Hepatocyte (in vitro differentiated cells): ENCODE data around the gene APOA1. TPM values are rescaled to one million over a fixed set of nuclear protein-coding genes. Genes with fewer than 3 reads are reported as not detected.

Experiments used
- DNase-seq: peaks from one replicate; pipeline ENCODE4 v3.0.0-alpha.2; 2016; ENCODE audit warnings: low spot score
- H2AFZ ChIP-seq: fragments of 200-600 bp; sonication (generic); 2 replicates; pipeline ENCODE4 v1.6.0; 2016; ENCODE audit warnings: antibody characterized with exemption, mild to moderate bottlenecking
- H3K27ac ChIP-seq: fragments of 200-600 bp; sonication (generic); 2 replicates; pipeline ENCODE4 v1.5.1; 2016; ENCODE audit warnings: mild to moderate bottlenecking
- H3K27me3 ChIP-seq: fragments of 200-600 bp; sonication (generic); 2 replicates; pipeline ENCODE4 v1.6.1; 2016
- H3K36me3 ChIP-seq: fragments of 200-600 bp; sonication (generic); replicated peaks from 2 replicates; pipeline ENCODE4 v1.5.1; 2016; ENCODE audit warnings: low read depth; ENCODE audit not compliant: insufficient read depth
- H3K4me1 ChIP-seq: fragments of 200-600 bp; sonication (generic); 2 replicates; pipeline ENCODE4 v1.5.1; 2016; ENCODE audit warnings: mild to moderate bottlenecking, moderate library complexity; ENCODE audit not compliant: insufficient read depth
- H3K4me2 ChIP-seq: fragments of 200-600 bp; sonication (generic); 2 replicates; pipeline ENCODE4 v1.6.0; 2016
- H3K4me3 ChIP-seq: fragments of 200-600 bp; sonication (generic); 2 replicates; pipeline ENCODE4 v1.5.1; 2016; ENCODE audit warnings: mild to moderate bottlenecking
- H3K79me2 ChIP-seq: fragments of 200-600 bp; sonication (generic); 2 replicates; pipeline ENCODE4 v1.6.0; 2017; ENCODE audit warnings: mild to moderate bottlenecking
- H3K9me2 ChIP-seq: fragments of 200-600 bp; sonication (generic); replicated peaks from 2 replicates; pipeline ENCODE4 v1.6.0; 2017; ENCODE audit warnings: mild to moderate bottlenecking; ENCODE audit not compliant: insufficient read depth
- H3K9me3 ChIP-seq: fragments of 200-600 bp; sonication (generic); 2 replicates; pipeline ENCODE4 v1.5.1; 2016; ENCODE audit warnings: low read depth, mild to moderate bottlenecking
- H4K20me1 ChIP-seq: fragments of 200-600 bp; sonication (generic); 2 replicates; pipeline ENCODE4 v1.6.0; 2016; ENCODE audit warnings: mild to moderate bottlenecking; ENCODE audit not compliant: insufficient read depth, poor library complexity, severe bottlenecking
- EZH2 ChIP-seq: fragments of 200-600 bp; sonication (generic); IDR thresholded peaks from 2 replicates; pipeline ENCODE4 v1.6.1; 2016; ENCODE audit warnings: antibody characterized with exemption, mild to moderate bottlenecking, borderline replicate concordance
- EZH2phosphoT487 ChIP-seq: fragments of 200-600 bp; sonication (generic); IDR thresholded peaks from one replicate; pipeline ENCODE4 v1.6.1; 2018; ENCODE audit warnings: antibody characterized with exemption, mild to moderate bottlenecking, low read depth, moderate library complexity; ENCODE audit not compliant: unreplicated experiment, severe bottlenecking
- WGBS: methylation state at CpG from one replicate; pipeline ENCODE4 v1.1.6; 2016; ENCODE audit warnings: low lambda C conversion rate; ENCODE audit errors: missing lambda C conversion rate; 5-methylcytosine and 5-hydroxymethylcytosine counted together
- polyA plus RNA-seq: library from polyadenylated mRNA; unstranded; fragments of >200 nt; fragmentation: Nextera tagmentation; extraction: Ambion mirVana; gene quantifications from 2 replicates; pipeline ENCODE4 v1.2.1, GENCODE V29; 2016
- total RNA-seq: library from RNA; depleted of rRNA; stranded (reverse); fragments of >200 nt; gene quantifications from 2 replicates; pipeline ENCODE4 v1.2.3, GENCODE V29; 2014
- TF ChIP-seq, protein P1 (sequence below): fragments of 200-600 bp; sonication (generic); IDR thresholded peaks from 2 replicates; pipeline ENCODE4 v1.5.1; 2016; ENCODE audit warnings: antibody characterized with exemption, mild to moderate bottlenecking; ENCODE audit not compliant: poor library complexity

The APOA1 gene
- total and polyA plus RNA-seq, 2 experiments from 2014 or later, result 4,253 to 7,624 TPM

DNA sequence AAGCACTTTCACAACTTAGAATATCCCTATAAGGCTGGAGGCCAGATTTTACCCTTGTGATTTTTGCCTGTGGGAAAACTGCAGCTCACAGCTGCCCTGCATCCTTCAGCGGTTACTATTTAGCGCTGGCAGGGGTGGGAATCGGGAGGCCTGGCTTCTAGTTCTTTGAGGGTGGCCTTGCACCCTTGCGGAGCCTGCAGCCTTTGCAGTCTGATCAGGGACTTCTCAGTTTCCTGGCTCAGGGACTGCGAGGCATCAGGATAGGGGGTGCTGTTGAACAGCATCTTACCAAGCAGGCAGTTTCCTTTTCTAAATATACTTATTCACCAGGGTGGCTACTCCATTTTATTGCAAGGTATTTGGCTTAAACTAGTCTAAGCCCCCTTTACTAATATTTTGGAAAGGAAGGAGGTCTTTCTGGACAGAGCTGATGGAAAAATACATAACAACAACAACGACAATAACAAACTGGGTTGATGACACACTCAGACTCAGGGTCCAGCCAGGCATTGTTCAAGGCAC is 2.9 kb upstream of the APOA1 start:
- Histone ChIP-seq H3K4me1 (peaks cover 32% of the 10 kb centered on the region), H3K27me3 (no peaks in the 10 kb centered on the region), H3K27ac (no peak overlapping the region), H2AFZ (no peak overlapping the region), H3K9me3 (no peaks in the 10 kb centered on the region), H3K4me3 (no peak overlapping the region), H3K79me2 (peaks cover 3% of the 10 kb centered on the region), H3K4me2 (no peak overlapping the region), H4K20me1 (no peaks in the 10 kb centered on the region), H3K9me2 (no peaks in the 10 kb centered on the region), H3K36me3 (no peaks in the 10 kb centered on the region)
- WGBS, result 70% methylated on average over 6 of the region's 6 CpGs
- TF ChIP-seq EZH2, result no peak
- TF ChIP-seq, protein P1, sequence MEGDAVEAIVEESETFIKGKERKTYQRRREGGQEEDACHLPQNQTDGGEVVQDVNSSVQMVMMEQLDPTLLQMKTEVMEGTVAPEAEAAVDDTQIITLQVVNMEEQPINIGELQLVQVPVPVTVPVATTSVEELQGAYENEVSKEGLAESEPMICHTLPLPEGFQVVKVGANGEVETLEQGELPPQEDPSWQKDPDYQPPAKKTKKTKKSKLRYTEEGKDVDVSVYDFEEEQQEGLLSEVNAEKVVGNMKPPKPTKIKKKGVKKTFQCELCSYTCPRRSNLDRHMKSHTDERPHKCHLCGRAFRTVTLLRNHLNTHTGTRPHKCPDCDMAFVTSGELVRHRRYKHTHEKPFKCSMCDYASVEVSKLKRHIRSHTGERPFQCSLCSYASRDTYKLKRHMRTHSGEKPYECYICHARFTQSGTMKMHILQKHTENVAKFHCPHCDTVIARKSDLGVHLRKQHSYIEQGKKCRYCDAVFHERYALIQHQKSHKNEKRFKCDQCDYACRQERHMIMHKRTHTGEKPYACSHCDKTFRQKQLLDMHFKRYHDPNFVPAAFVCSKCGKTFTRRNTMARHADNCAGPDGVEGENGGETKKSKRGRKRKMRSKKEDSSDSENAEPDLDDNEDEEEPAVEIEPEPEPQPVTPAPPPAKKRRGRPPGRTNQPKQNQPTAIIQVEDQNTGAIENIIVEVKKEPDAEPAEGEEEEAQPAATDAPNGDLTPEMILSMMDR, result peak; percentile 2
- no peak for DNase-seq

DNA sequence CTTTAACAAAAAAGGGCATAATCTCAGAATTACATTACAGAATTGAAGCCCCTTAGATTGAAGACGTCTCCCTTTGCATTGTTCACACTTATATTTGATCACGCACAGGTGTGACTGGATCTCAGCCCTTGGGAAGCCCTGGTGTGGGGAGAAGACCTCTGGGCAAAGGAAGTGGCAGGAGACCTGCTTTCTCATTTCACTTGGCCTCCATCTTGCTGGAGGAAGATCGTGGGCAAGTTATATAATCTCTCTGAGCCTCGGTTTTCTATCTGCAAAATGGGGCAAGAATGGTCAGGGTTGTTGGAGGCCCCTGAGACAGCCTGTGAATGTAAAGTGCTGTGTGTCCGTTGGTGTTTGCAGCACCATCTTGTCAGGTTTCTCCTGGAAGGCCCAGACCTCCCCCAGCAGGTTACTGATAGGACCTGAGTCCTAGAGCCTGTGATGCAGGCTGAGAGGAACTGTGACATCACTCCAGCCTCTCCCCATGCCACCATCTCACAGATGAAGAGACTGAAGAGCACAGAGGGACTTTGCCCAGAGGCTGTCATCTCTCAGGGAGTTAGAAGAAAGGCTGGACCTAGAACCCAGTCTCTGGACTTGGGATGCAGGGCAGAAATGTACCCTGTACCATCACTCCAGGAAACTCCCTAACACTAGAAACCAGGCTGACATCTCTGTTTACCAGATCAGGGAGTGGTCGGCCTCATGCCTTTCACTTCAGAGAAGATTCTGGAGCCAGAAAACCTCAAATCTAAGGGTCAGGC is 1.1 kb upstream of the APOA1 start:
- Histone ChIP-seq H3K27me3 (no peaks in the 10 kb centered on the region), H4K20me1 (no peaks in the 10 kb centered on the region)
- WGBS, result 87% methylated on average over 6 of the region's 6 CpGs

DNA sequence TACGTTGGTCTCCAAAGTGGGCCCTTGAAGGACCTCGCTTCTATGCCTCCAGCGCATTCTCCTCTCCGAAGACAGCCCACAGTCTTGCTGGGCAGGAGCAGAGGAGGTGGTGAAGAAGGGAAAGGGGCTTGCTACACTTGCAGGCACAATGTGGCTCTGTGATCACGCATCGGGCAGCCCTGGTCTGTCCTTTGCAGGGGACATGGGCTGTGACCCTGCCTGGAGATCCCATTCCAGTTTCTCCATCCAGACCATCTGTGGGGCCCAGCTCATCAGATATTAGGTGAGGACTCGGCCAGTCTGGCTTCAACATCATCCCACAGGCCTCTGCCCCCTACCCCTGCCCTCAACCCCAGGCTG is 810 bp downstream of the APOA1 start:
- no peaks in the 10 kb centered on the region for H3K36me3 ChIP-seq
- H3K4me3 ChIP-seq, result no peak overlapping the region
- no peak for DNase-seq
- peaks cover 39% of the 10 kb centered on the region for H3K4me1 ChIP-seq
- WGBS, result 86% methylated on average over 7 of the region's 7 CpGs
- H3K27me3 ChIP-seq, result no peaks in the 10 kb centered on the region
- TF ChIP-seq EZH2phosphoT487 (no peak), EZH2 (no peak)
- TF ChIP-seq, protein P1, result no peak
- peak overlapping the region; percentile 88 for H3K27ac ChIP-seq
- no peaks in the 10 kb centered on the region for H3K9me3 ChIP-seq
- H2AFZ ChIP-seq, result no peak overlapping the region
- no peaks in the 10 kb centered on the region for H3K9me2 ChIP-seq
- H3K79me2 ChIP-seq, result peaks cover 5% of the 10 kb centered on the region
- peak overlapping the region; percentile 83 for H3K4me2 ChIP-seq
- no peaks in the 10 kb centered on the region for H4K20me1 ChIP-seq

More for the DNA sequence above, 1.1 kb upstream of the APOA1 start:
- Histone ChIP-seq H3K36me3 (no peaks in the 10 kb centered on the region), H3K79me2 (peaks cover 5% of the 10 kb centered on the region), H3K9me2 (no peaks in the 10 kb centered on the region), H3K9me3 (no peaks in the 10 kb centered on the region), H3K4me2 (no peak overlapping the region), H3K4me1 (peaks cover 35% of the 10 kb centered on the region), H3K27ac (peak overlapping the region; percentile 88), H2AFZ (no peak overlapping the region), H3K4me3 (no peak overlapping the region)
- no peak for TF ChIP-seq EZH2
- TF ChIP-seq, protein P1, result no peak
- DNase-seq, result peak; percentile 54
